NCI-H226 (cell line): Measurements from ENCODE around the gene LAPTM5.

Experiments used
- DNase-seq: peaks from one replicate; pipeline ENCODE4 v3.0.0-alpha.2; 2015

Gene LAPTM5

DNA sequence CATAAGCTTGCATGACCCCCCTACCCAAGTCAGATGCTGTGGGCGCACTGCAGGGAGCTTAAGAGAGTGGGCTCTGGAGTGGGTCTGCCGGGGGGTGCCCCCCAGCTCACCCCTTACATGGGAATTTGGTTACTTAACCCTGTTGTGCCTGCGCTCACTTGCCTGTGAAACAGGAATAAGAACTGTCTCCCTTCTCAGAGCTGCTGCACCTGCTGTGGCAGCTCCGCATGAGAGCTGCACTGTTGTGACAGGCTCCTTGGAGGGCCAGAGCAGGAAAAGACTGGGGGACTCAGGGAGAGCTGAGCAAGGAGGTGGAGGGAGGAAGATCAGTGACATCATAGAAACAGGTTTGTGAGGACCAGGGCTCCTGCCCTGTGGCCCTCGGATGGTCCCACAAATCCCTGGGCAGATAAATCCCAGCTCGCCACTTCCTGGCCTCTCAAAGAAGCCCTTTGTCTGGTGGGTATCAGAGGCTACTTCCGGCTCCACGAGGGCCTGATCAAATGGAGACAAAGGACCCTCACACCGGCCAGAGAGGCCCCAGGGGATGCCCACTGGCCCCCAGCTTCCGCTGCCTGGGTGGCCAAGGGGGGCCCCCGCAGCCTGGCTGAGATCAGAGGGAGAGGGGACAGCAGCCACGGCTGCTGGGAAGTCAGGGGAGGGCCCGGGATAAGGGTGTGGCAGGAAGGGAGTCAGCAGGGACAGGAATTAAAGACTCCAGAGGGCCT lies 28.9 kb upstream of the LAPTM5 start:
- no peak for DNase-seq

DNA sequence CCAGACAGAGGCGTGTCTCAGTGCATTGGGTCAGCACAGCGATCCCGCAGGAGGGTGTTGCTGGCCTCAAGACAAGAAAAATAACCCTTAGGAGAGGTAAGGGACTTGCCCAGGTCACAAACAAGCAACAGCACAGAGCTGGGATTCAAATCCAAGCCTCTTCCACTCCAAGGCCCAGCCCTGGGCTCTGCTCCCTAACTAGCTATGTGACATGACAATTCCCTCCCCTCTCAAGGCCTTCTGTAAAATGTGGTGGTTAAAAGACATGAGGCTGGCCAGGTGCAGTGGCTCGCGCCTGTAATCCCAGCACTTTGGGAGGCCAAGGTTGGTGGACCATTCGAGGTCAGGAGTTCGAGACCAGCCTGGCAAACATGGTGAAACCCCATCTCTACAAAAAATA lies 28.1 kb upstream of the LAPTM5 start:
- DNase-seq: no peak

DNA sequence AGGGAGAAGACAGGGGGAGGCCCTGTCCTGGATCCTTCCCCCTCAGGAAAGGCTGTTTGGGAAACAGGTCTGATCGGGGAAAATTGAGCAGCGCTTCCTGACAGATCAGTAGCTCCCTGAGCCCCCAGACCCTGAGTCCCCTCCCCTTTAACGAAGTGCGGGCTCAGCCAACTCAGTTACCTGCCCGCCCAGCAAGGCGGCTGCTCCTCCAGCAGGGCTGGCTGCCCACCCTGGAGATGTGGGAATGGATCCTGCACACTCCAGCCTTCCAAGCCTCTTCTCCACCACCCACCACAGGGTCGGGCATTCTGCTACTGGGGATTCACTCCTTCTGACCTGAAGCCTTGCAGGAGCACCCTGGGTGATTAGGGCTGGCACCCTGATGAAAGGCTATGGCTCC lies 27.6 kb upstream of the LAPTM5 start:
- DNase-seq: no peak

DNA sequence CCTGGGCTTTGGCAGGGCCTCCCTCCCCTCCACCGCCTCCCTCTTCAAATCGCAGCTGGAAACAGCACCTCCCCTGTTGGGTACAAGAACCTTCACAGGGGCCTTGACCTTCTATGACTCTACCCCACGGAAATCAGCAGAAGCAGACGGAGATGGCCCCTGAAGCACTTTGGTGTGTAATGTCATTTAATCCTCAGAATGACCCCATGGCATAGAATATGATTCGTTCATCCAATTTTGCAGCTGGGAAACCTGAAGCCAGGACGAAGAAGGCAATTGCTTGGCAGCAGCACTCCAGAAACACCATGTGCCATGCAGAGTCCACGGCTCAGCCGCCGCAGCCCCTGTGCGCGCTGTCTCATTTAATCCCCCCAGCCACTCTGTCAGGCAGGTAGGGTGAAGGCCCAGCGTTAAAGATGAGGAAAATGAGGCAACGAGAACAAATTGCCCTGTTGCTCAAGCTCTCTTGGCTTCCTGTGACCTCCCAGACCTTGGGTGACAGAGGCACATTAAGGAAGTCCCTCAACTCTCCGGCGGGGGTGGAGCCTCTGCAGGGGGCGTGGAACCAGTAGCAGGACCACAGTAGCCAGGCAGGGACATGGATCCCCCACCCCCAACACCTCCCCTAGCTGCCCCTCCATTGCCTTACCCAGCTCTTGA lies 25.8 kb upstream of the LAPTM5 start:
- no peak for DNase-seq

DNA sequence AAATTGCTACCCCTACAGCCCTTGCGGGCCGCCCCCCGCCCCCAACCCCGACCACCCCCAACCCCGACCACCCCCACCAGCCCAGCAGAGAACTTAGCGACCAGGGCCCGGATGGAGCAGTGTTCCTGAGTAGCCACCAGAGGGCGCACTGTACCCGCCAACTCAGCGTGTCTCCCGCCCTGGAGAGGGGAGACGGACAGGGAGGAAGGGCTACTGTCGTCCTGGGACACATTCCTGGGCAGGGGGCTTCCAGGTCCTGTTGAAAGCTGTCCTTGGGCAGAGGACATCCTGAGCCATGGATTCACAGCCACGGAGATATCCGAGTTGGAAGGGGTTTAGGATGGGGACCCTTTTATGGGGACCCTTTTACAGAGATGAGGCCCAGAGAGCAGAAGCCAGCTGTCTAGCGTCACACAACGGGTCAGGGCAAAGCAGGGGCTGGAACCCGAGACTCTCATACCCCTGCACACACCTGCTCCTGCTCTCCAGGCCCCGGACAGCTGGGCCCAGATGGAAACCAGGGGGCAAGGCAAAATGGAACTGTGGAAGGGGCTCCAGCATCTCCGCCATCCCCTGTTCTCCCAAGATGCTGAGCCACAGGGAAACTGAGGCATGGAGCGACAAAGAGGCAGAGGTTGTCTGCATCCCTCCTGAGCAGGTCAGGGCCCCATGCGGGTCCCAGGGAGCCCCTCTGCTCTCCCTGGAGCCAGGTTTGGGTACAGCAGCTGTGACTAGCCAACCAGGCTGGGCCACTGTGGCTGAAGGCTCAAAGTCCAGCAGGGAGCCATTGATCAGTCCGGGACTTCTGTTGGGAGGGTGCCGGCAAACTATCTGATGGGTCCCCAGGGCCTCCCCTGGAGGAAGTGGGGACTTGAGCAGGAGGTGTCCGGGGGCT lies 25.0 kb upstream of the LAPTM5 start:
- DNase-seq: peak; percentile 31

DNA sequence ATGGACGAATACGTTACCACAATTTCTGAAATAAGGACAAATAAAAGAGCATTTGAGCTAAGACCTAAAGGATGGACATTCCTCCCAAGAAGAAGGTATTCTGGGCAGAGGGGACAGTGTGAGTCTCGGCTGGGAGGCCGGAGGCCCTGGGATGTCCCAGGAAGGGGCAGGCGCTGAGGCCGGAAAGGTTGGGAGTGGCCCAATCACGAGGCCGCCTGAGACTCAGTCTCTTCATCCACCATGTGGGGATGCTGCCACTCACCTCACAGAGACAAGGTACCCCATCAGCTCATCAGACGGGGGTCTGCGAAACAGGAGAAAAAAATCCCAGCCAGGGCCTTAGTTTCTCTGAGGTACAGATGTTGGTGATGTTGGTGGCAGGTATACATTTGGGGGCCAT lies 24.3 kb upstream of the LAPTM5 start:
- DNase-seq: no peak

DNA sequence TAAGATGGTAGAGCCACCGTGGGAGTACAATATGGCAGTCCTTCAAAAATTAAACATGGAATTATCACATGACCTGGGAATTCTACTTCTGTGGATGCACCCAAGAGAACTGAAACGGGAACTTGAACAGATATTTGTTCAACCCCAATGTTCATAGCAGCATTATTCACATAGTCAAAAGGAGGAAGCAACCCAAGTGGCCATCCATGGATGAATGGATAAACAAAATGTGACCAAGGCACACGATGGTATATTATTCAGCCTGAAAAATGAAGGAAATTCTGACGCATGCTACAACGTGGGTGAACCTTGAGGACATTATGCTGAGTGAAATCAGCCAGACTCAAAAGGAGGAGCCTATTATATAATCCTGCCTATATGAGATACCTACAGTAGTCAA lies 22.8 kb upstream of the LAPTM5 start:
- no peak for DNase-seq

DNA sequence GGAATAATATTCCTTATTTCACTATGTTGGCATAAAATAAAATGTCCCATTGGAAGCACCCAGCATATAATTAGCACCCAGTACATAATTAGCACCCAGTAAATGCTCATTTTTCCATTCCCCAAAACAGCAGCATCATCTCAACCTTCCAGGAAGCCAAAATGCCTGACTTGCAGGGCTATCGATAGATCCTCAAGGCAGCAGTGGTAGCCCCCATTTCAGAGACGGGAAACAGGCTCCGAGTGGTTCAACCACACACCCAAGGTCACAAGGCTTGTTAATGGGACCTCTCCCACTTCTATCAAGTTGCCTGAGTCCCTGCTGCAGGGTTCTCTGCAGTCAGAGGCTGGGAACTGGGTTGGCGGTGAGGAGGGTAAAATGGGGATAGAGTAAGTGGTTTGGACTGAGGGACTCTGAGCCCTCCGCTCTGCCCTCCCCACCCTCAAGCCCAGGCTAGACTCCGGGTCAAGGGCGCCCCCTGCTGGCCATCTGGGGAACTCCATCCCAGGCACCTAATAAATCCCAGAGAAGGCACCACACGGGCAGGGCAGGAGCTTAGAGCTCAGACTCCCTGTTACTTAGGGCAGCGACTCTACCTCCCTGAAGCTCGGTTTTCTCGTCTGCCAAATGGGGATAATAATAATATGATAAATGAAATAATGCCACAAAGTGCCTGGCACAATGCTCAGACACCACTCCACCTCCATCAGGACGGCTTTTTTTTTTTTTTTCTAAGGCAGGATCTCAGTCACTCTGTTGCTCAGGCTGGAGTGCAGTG lies 21.9 kb upstream of the LAPTM5 start:
- peak; percentile 30 for DNase-seq

DNA sequence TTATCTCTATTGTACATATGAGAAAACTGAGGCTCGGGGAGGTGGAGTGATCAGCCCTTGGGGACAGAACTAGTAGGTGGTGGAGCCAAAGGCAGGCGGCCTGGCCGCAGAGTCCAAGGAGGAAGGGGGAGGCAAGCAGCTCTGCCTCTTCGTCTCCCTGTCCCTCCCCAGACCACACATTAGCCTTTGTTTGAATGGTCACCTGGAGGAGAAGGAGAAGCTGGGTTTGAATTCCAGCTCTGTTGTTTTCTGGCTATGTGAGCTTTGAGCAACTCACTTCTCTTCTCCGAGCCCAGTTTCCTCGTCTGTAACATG lies 21.4 kb upstream of the LAPTM5 start:
- no peak for DNase-seq

DNA sequence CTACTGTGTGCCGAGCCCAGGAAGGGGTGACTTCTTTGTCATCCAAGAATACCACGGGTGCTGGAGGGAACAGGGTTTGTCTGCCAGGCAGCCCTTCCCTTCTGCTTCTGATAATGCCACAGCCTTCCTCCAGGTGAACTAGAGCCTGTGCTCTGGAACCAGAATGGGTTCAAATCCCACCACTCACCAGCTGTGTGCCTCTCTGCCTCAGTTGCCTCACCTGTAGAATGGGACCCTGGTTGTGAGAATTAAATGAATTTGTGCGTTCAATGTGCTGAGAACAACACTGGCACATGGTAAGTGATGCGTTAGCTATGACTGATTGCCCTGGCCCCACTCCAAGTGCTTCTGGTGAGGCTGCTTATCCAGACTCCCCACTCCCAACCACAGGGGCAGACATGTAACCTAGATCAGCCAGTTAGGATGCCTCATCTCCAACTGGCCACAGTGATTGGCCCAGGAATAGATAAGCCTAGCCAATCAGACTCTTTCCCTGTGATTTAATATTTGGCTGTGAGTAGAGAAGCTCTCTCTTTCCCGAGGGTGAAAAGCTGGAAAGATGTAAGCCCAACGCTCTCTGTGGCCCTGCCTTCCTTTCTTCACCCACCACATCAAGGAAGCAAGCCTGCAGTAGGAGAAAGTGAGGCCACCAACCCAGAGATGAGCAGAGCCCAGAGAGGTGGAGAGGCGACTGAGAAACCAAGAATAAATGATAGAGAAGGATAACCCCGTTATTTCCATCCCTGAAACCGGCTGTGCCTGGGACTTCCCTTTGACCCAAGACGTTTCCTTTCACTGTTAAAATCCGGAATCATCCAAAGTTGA lies 20.8 kb upstream of the LAPTM5 start:
- DNase-seq: peak; percentile 99

DNA sequence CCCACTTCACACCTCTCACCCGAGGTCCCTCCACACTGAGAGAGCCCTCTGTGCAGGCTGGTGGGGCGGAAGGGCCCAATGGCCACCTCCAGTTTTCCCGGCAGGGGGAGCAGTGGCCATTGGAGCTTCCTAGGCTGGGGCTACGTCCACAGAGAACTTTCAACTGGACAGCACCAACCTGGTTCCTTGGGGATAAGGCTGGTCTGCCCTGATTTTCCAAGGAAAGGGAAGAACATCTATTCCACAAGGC lies 20.3 kb upstream of the LAPTM5 start:
- no peak for DNase-seq

DNA sequence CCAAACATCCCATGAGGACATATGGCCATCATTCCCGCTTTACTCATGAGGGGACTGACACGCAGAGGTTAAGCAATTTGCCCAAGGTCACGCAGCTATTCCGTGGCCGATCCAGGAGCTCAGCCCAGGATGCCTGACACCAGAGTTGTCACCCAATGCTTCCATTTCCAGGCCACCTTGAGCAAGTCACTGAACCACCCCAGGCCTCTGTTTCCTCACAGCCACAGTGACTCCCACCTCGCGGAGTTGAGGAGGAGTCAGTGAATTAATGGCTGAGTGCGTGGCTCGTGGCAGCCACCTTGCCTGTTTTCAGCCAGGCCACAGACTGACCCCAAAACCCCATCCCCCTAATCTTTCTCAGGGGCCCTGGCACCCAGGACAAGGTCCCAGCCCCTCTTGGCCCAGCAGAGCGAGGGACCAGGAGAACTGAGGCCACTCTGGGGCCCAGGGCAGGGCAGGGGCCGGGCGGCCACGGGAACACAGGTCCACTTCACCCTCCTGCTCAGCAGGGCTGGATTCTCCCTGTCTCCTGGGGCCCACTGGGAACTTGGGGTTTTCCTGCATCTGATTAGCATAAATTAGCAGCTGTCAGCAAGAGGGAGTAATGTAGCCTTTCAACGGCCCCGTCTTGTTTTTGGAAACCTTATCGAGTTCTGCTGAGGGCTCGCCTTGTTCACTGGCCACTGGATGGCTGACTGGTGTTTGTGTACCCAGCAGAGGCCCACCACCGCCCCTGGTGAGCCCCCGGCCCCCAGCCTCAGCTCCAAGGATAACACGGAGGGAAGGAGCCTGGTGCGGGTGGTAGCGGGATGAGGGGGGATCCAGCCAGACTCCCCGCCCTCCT lies 19.7 kb upstream of the LAPTM5 start:
- no peak for DNase-seq

DNA sequence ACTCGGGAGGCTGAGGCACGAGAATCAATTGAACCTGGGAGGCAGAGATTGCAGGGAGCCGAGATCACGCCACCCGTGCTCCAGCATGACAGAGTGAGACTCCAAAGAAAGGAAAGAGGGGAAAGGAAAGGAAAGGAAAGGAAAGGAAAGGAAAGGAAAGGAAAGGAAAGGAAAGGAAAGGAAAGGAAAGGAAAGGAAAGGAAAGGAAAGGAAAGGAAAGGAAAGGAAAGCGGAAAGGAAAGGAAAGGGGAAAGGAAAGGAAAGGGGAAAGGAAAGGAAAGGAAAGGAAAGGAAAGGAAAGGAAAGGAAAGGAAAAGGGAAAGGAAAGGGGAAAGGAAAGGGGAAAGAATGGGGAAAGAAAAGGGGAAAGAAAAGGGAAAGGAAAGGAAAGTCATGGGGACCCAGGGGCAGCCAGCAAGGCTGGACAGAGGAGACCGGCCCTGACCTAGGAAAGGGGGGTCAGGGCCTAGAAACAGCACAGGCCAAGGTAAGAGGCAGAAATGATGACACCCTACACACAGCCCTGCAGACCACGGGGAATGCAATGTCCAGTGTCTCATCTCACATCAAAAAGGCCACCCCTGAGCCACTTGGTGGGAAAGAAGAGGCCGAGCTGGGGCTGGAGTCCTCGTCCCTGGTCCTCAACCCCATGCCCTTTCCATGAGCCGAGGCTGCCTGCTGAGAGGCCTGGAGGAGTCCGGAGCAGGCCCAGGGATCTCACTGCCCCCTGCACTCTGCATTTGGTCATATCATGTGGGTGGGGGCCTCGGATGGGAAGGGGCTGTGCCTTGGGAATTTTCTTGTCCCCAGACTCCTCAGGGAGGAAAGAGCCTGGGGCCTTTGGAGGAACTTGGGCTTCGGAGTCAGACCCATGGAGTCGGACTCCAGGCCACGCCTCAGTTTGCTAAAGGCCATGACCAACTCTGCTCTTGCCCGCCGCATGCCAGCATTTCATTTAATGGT lies 18.8 kb upstream of the LAPTM5 start:
- DNase-seq: no peak

DNA sequence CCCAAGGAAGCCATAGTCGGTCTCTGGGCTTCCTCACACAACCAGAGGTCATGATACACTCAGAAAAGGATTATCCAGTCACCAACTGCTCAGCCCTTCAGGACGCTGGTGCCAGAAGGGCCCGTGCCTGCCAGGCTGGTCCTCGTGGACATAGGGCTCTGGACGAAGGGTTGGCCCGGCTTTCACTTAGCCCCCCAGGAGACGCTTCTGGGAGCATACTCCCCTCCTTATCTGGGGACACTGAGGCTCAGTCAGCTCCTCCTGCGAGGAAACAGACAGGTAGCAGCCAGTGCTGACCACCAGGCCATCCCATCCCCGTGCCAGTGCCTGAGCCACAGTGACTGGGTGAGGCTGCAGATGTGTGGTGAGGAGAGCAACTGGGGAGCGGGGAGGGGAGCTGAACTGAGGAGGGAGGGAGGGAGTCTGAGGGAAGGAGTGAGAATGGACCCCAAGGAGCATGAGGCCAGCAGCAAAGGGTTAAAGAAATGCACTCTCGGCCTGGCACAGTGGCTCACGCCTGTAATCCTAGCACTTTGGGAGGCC lies 17.9 kb upstream of the LAPTM5 start:
- DNase-seq: no peak

DNA sequence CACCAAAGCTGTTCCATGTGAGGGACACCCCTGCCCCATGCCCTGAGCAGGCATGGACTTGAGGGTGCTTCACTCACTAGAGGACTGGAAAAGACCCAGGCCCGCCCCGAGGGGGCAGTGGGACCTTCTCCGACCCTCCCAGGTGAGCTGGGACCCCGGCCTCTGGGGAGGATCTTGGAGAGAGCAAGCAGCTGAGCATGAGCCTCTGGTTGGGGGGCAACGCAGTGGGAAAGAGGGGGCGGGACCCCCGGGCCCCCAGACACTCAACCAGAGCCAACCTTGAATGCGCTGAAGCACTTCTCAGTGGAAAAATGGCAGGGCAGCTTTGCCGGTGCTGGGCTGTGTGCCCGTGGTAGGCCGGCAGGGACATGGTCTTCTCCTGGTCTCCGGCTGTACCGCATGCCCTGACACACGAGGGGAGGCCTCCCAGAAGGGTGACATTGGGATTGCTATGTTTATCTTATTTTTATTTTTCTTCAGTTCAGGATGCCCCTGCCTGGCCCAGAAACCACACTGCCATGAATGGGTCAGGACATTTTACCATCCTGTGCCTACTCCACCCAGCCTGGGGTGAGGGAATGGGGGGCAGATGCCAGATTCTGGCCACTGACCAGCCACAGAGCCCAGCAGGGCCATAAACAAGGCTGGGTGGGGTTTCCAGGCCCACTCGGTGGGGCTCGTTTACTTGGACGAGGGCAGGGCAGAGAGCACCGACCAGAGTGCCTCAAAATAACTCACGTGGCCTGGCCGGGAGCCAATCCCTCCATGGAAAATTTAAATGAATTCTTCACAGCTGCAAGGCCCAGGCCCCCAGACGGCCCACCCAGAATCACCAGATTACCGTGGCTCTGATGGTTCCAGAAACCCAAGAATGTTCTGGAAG lies 17.2 kb upstream of the LAPTM5 start:
- no peak for DNase-seq

DNA sequence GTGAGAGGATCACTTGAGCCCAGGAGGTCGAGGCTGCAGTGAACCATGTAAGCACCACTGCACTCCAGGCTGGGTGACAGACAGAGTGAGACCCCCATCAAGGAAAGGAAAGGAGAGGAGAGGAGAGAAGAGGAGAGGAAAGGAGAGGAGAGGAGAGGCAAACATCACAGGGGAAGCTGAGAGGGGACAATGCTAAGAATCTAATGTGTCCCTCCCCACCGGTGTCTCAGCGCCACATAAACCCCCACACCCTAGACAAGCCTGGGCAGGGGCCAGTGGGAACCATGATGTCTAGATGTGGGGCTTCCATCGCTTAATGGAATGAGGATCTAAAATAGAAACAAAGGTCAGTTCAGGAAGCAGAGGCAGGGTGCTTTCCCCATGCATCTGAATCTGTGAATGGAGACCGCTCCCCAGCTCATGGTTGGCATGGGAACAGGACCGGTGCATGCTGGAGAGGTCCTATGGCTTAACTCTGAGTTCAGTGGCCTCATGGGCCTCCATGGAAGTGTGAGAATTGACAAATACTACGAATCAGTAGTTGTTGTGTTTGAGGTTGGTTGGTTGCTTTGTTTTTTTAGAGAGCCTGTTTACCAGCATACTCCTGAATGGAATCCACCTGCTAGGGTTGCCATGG lies 16.3 kb upstream of the LAPTM5 start:
- no peak for DNase-seq

DNA sequence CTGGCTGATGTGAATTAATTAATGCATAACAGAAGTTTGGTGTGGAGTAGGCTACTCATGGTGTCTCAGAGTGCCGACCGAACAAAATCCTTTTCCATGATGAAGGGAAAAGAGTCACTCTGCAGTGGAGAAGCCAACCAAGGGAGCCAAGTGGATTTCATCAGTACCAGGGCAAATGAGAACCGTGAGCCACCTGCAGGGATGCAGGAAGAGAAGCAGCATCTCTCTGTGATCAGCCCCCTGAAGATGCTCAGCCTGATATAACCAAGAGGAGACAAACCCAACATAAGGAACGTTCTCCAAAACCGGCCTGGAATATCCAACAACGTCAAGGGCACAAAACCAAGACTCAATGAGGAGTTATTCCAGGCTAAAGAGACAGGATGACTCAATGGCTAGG lies 13.4 kb upstream of the LAPTM5 start:
- no peak for DNase-seq

DNA sequence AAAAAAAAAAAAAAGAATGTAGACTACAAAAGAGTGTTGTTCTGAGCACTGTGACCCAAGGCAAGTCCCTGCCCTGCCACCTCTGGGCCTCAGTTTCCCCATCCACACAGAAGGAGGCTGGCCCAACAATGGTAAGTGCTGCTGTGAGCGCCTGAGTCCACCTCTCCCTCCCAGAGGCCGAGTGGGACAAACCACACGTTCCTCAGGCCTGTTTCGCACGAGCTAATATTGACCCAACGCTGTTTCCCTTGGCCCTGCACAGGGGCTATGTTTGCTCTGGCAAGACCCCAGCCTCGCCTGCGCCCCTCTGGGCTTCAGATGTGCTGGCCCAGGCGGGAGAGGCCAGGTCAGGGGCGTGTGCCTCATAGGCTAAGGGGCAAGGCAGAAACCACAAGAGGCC lies 12.6 kb upstream of the LAPTM5 start:
- no peak for DNase-seq
